HL-60 (cell line): ENCODE results near the gene CCDC66.
"Not testable (repeated sequence)": the region's sequence is repeated elsewhere in the genome, so short reads cannot be mapped to it uniquely, and the experiment has no call there.

Experiments
- DNase-seq, 2 experiments: peaks; one replicate each; pipeline ENCODE4 v3.0.0-alpha.2; 2010 to 2020; ENCODE audit warnings: low read depth in 1 of 2, low spot score in 1 of 2
- H3K27ac ChIP-seq: fragments of 250-450 bp; sonication (Bioruptor Pico); replicated peaks from 2 replicates; pipeline ENCODE4 v1.5.1; 2020; ENCODE audit warnings: mild to moderate bottlenecking, moderate library complexity
- H3K27me3 ChIP-seq: fragments of 250-450 bp; sonication (Bioruptor Pico); 2 replicates; pipeline ENCODE4 v1.5.1; 2021; ENCODE audit warnings: mild to moderate bottlenecking, moderate library complexity; ENCODE audit not compliant: insufficient read depth, poor library complexity, severe bottlenecking
- H3K4me3 ChIP-seq: replicated peaks from 2 replicates; pipeline ENCODE4 v1.5.1; 2011; ENCODE audit warnings: mild to moderate bottlenecking, control low read depth, low read length; ENCODE audit not compliant: insufficient read depth
- GABPA ChIP-seq: IDR thresholded peaks from 2 replicates; pipeline ENCODE4 v1.6.1; 2012; ENCODE audit warnings: low read depth
- POLR2AphosphoS5 ChIP-seq: IDR thresholded peaks from 2 replicates; pipeline ENCODE4 v1.6.1; 2012; ENCODE audit warnings: low read depth
- SPI1 ChIP-seq: IDR thresholded peaks from 2 replicates; pipeline ENCODE4 v1.6.1; 2012; ENCODE audit warnings: low read depth, mild to moderate bottlenecking, borderline replicate concordance
- TF ChIP-seq, protein P1 (sequence below): IDR thresholded peaks from one replicate; pipeline ENCODE4 v1.5.1; 2011; ENCODE audit warnings: low read length, control low read depth, inconsistent platforms; ENCODE audit not compliant: insufficient read depth
- TF ChIP-seq, protein P2 (sequence below): IDR thresholded peaks from 2 replicates; pipeline ENCODE4 v1.6.1; 2012; ENCODE audit warnings: low read depth; ENCODE audit not compliant: insufficient replicate concordance

The CCDC66 gene

DNA sequence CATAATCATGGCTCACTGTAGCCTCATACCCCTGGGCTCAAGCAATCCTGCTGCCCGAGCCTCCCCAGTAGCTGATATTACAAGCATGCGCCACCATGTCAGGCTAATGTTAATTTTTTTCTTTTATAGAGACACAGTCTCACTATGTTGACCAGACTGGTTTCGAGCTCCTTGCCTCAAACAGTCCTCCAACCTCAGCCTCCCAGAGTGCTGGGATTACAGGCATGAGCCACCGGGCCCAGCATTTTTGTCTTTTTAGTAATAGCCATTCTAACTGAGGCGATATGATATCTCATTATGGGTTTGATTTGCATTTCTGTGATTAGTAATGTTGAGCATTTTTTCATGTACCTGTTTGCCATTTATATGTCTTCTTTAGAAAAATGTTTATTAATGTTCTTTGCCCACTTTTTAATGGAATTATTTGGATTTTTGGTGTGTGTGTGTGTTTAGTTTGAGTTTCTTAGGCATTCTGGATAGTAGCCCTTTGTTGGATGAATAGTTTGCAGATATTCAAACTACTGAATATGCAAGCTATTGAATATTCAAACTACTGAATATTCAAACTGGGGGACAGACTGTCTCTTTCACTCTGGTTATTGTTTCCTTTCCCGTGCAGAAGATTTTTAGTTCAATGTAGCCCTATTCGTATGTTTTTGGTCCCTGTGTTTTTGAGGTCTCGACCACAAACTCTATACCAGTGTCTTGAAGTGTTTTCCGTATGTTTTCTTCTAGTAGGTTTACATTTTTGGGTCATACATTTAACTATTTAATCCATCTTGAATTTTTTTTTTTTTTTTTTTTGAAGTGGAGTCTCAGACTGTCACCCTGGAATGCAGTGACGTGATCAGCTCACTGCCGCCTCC is 39.2 kb downstream of the CCDC66 start:
- H3K27me3 ChIP-seq = no peaks in the 10 kb centered on the region
- no peak for DNase-seq
- TF ChIP-seq, protein P1, sequence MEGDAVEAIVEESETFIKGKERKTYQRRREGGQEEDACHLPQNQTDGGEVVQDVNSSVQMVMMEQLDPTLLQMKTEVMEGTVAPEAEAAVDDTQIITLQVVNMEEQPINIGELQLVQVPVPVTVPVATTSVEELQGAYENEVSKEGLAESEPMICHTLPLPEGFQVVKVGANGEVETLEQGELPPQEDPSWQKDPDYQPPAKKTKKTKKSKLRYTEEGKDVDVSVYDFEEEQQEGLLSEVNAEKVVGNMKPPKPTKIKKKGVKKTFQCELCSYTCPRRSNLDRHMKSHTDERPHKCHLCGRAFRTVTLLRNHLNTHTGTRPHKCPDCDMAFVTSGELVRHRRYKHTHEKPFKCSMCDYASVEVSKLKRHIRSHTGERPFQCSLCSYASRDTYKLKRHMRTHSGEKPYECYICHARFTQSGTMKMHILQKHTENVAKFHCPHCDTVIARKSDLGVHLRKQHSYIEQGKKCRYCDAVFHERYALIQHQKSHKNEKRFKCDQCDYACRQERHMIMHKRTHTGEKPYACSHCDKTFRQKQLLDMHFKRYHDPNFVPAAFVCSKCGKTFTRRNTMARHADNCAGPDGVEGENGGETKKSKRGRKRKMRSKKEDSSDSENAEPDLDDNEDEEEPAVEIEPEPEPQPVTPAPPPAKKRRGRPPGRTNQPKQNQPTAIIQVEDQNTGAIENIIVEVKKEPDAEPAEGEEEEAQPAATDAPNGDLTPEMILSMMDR = no peak
- TF ChIP-seq GABPA = no peak
- TF ChIP-seq POLR2AphosphoS5 = no peak
- no peak for TF ChIP-seq SPI1
- no peak overlapping the region for H3K27ac ChIP-seq
- H3K4me3 ChIP-seq = no peak overlapping the region

DNA sequence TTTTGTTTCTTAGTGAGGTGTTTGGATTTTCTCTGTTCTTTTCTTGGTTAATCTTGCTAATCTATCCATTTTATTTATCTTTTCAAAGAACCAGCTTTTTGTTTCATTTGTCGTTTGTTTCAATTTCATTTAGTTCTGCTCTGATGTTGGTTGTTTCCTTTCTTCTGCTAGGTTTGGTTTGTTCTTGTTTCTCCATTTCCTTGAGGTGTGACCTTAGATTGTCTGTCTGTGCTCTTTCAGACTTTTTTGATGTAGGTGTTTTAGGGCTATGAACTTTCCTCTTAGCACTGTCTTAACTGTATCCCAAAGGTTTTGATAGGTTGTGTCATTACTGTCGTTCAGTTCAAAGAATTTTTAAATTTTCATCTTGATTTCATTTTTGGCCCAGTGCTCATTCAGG is 51.5 kb downstream of the CCDC66 start:
- H3K27ac ChIP-seq, H3K4me3 ChIP-seq, H3K27me3 ChIP-seq, DNase-seq: not testable (repeated sequence)

DNA sequence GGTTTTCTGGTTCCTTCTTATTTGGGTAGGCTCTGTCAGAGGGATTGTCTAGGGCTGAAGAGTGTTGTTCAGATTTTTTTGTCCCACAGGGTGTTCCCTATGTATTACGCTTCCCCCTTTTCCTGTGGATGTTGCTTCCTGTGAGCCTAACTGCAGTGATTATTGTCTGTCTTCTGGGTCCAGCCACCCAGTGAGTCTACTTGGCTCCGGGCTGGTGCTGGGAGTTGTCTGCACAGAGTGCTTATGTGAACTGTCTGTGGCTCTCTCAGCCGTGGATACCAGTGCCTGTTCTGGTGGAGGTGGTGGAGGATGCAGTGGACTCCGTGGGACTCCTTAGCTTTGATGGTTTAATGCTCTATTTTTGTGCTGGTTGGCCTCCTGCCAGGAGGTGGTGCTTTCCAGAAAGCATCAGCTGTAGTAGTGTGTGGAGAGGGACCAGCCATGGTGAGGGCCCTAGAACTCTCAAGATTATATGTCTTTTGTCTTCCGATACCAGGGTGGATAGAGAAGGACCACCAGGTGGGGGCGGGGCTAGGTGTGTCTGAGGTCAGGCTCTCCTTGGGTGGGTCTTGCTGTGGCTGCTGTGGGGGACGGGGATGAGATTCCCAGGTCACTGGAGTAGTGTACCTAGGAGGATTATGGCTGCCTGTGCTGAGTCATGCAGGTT is 53.8 kb downstream of the CCDC66 start:
- Histone ChIP-seq H3K27ac (no peak overlapping the region), H3K27me3 (no peaks in the 10 kb centered on the region), H3K4me3 (no peak overlapping the region)
- no peak for DNase-seq
- TF ChIP-seq, protein P2, sequence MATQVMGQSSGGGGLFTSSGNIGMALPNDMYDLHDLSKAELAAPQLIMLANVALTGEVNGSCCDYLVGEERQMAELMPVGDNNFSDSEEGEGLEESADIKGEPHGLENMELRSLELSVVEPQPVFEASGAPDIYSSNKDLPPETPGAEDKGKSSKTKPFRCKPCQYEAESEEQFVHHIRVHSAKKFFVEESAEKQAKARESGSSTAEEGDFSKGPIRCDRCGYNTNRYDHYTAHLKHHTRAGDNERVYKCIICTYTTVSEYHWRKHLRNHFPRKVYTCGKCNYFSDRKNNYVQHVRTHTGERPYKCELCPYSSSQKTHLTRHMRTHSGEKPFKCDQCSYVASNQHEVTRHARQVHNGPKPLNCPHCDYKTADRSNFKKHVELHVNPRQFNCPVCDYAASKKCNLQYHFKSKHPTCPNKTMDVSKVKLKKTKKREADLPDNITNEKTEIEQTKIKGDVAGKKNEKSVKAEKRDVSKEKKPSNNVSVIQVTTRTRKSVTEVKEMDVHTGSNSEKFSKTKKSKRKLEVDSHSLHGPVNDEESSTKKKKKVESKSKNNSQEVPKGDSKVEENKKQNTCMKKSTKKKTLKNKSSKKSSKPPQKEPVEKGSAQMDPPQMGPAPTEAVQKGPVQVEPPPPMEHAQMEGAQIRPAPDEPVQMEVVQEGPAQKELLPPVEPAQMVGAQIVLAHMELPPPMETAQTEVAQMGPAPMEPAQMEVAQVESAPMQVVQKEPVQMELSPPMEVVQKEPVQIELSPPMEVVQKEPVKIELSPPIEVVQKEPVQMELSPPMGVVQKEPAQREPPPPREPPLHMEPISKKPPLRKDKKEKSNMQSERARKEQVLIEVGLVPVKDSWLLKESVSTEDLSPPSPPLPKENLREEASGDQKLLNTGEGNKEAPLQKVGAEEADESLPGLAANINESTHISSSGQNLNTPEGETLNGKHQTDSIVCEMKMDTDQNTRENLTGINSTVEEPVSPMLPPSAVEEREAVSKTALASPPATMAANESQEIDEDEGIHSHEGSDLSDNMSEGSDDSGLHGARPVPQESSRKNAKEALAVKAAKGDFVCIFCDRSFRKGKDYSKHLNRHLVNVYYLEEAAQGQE = no peak
- TF ChIP-seq, protein P1 = no peak
- TF ChIP-seq GABPA (no peak), POLR2AphosphoS5 (no peak), SPI1 (no peak)

DNA sequence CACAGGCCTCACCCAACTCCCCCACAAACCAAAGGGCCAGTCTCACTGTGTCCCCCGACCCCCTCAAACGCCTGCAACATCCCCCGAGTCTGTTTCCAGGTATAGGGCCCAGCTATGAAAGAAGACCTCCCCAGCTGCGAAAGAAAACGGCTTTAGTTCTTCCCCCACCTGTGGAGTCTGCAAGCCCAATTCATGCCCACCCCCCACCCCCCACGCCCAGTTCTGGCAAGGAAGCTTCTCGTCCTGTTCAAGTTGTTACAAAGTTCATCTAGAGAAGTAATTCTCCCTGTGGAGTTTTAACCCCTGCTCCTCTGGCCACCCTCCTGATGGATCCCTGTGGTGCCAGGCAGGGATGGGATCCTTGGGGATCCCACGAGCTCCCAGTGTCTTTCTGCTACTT is 54.4 kb downstream of the CCDC66 start:
- Histone ChIP-seq H3K27ac (no peak overlapping the region), H3K27me3 (no peaks in the 10 kb centered on the region), H3K4me3 (no peak overlapping the region)
- no peak for TF ChIP-seq GABPA
- no peak for TF ChIP-seq SPI1
- TF ChIP-seq, protein P2 = no peak
- TF ChIP-seq, protein P1 = no peak
- no peak for TF ChIP-seq POLR2AphosphoS5
- no peak for DNase-seq
